Spleen (tissue), 11 donors: ENCODE data around the gene SLC45A1. TPM values are rescaled to one million over a fixed set of nuclear protein-coding genes. Genes with fewer than 3 reads are reported as not detected.
"Not testable (repeated sequence)": the region's sequence is repeated elsewhere in the genome, so short reads cannot be mapped to it uniquely, and the experiment has no call there.

Source experiments
- DNase-seq: peaks from one replicate; pipeline ENCODE4 v3.0.0-alpha.2; 2020
- H3K27ac ChIP-seq, 8 donors: fragments of 200-600 bp; sonication (generic) in 7 of 8; 1 replicate in 4 of 8; 2 replicates in 4 of 8; pipeline versions ENCODE4 v1.5.0 to v1.8.0; 2016 to 2021; ENCODE audit warnings: inconsistent platforms in 4 of 8, mild to moderate bottlenecking in 4 of 8, moderate library complexity in 1 of 8
- H3K27me3 ChIP-seq, 7 donors: fragments of 200-600 bp; sonication (generic) in 6 of 7; replicated peaks in 1 of 7; 1 replicate in 4 of 7; 2 replicates in 3 of 7; pipeline versions ENCODE4 v1.5.0 to v1.8.0; 2016 to 2021; ENCODE audit warnings: inconsistent platforms in 3 of 7, mild to moderate bottlenecking in 1 of 7
- H3K36me3 ChIP-seq, 6 donors: fragments of 200-600 bp; sonication (generic) in 5 of 6; 1 replicate in 4 of 6; 2 replicates in 2 of 6; pipeline versions ENCODE4 v1.5.0 to v1.8.0; 2016 to 2021; ENCODE audit warnings: inconsistent platforms in 2 of 6
- H3K4me1 ChIP-seq, 6 donors: fragments of 200-600 bp; sonication (generic) in 5 of 6; 1 replicate in 3 of 6; 2 replicates in 3 of 6; pipeline versions ENCODE4 v1.5.0 to v1.8.0; 2016 to 2021; ENCODE audit warnings: inconsistent platforms in 3 of 6
- H3K4me3 ChIP-seq, 8 donors: fragments of 200-600 bp; sonication (generic) in 7 of 8; 1 replicate in 4 of 8; 2 replicates in 4 of 8; pipeline versions ENCODE4 v1.5.0 to v1.8.0; 2016 to 2021; ENCODE audit warnings: inconsistent platforms in 4 of 8, mild to moderate bottlenecking in 4 of 8, moderate library complexity in 2 of 8
- H3K9me3 ChIP-seq, 8 donors: fragments of 200-600 bp; sonication (generic) in 7 of 8; 1 replicate in 4 of 8; 2 replicates in 4 of 8; pipeline versions ENCODE4 v1.5.0 to v1.8.0; 2016 to 2021; ENCODE audit warnings: inconsistent platforms in 4 of 8
- POLR2A ChIP-seq, 3 donors: fragments of 450-650 bp; IDR thresholded peaks; one replicate each; pipeline ENCODE4 v1.5.1; 2017; ENCODE audit warnings: antibody characterized with exemption in 3 of 3, mild to moderate bottlenecking in 1 of 3
- POLR2AphosphoS5 ChIP-seq, 3 donors: sonication (generic); formaldehyde crosslinking; IDR thresholded peaks; one replicate each; pipeline ENCODE4 v1.5.1; 2017; ENCODE audit warnings: antibody characterized with exemption in 3 of 3
- WGBS, 5 donors: extraction: QIAGEN DNeasy Blood & Tissue Kit in 3 of 5; methylation state at CpG; one replicate each; pipeline versions ENCODE4 v1.1.5 to v1.1.7; 2013 to 2018; 5-methylcytosine and 5-hydroxymethylcytosine counted together
- intact Hi-C: fragments of 100-400 bp; cut with DNase I; formaldehyde crosslinking; loops from one replicate; pipeline ENCODE4 v1.15.0; 2023; ENCODE audit warnings: low total_unique reads
- polyA plus RNA-seq, 3 donors: library from polyadenylated mRNA; stranded (reverse); fragments of 200-250 nt; gene quantifications; one replicate each; pipeline ENCODE4 v1.2.1, GENCODE V29; 2013
- total RNA-seq, 7 donors: library from RNA; depleted of rRNA in 3 of 7; stranded (reverse); fragments of >200 nt in 3 of 7; fragmentation: NEBNext Ultra II Directional in 4 of 7; extraction: Animal tissue kit (Norgen Biotek cat#: 25700) in 4 of 7; gene quantifications; one replicate each; pipeline versions ENCODE4 v1.1.0 to v1.2.1, GENCODE V29; 2016 to 2021
- TF ChIP-seq, protein P1 (sequence below), 11 experiments: fragments of 200-600 bp in 7 of 11; fragments of 450-650 bp in 4 of 11; sonication (generic) in 4 of 11; IDR thresholded peaks in 8 of 11; conservative IDR thresholded peaks in 3 of 11; 1 replicate in 7 of 11; 2 replicates in 4 of 11; pipeline versions ENCODE4 v1.4.0 to v1.8.0; 2016 to 2021; ENCODE audit warnings: antibody characterized with exemption in 11 of 11, inconsistent platforms in 4 of 11, mild to moderate bottlenecking in 1 of 11
- donor health status: healthy with polysubstance abuse.
- donor health status: DM: no; HTN: no; CAD: no; lungs with moderate emphysema.
- donor health status: DM: no; HTN: no; CAD: no.
- donor health status: Bipolar disorder and iron deficiency.
- donor health status: healthy.
- donor health status: DM: no; HTN: no; CAD: no.
- donor health status: DM: yes; HTN: yes; CAD: no.

SLC45A1 gene
- total and polyA plus RNA-seq, 10 donors, result 1.3 to 3.3 (median 2.8) TPM

DNA sequence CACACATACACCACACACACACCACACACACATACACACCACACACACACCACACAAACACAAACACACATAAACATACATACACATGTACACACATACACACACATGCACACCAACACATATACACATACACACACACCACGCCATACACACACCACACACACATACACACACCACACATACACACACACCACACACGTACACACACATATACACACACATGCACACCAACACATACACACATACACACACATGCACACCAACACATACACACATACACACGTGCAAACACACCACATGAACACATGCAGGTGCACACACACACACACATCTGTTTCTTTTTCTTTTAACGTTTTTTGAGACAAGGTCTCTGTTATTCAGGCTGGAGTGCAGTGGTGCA is 41.0 kb upstream of the SLC45A1 start:
- peaks cover 0 to 16% (median 0%) of the 10 kb centered on the region in 7 donors for H3K27me3 ChIP-seq
- H3K36me3 ChIP-seq, result no peaks in the 10 kb centered on the region
- no peaks in the 10 kb centered on the region for H3K9me3 ChIP-seq
- intact Hi-C loops, result no loop called here
- no peak overlapping the region for H3K27ac ChIP-seq
- H3K4me1 ChIP-seq, result peaks cover 0 to 4% (median 2%) of the 10 kb centered on the region in 6 donors
- H3K4me3 ChIP-seq, result no peak overlapping the region
- no peak for DNase-seq
- TF ChIP-seq POLR2A (IDR thresholded peaks at IDR 0.05) (no peak), POLR2AphosphoS5 (IDR thresholded peaks at IDR 0.05) (no peak)
- TF ChIP-seq, protein P1, sequence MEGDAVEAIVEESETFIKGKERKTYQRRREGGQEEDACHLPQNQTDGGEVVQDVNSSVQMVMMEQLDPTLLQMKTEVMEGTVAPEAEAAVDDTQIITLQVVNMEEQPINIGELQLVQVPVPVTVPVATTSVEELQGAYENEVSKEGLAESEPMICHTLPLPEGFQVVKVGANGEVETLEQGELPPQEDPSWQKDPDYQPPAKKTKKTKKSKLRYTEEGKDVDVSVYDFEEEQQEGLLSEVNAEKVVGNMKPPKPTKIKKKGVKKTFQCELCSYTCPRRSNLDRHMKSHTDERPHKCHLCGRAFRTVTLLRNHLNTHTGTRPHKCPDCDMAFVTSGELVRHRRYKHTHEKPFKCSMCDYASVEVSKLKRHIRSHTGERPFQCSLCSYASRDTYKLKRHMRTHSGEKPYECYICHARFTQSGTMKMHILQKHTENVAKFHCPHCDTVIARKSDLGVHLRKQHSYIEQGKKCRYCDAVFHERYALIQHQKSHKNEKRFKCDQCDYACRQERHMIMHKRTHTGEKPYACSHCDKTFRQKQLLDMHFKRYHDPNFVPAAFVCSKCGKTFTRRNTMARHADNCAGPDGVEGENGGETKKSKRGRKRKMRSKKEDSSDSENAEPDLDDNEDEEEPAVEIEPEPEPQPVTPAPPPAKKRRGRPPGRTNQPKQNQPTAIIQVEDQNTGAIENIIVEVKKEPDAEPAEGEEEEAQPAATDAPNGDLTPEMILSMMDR (IDR thresholded peaks at IDR 0.05 in 8 of 11, conservative IDR thresholded peaks at IDR 0.05 in 3 of 11), result no peak
- 80 to 89% (median 89%) methylated on average over 4 of the region's 4 CpGs for WGBS, 5 donors

DNA sequence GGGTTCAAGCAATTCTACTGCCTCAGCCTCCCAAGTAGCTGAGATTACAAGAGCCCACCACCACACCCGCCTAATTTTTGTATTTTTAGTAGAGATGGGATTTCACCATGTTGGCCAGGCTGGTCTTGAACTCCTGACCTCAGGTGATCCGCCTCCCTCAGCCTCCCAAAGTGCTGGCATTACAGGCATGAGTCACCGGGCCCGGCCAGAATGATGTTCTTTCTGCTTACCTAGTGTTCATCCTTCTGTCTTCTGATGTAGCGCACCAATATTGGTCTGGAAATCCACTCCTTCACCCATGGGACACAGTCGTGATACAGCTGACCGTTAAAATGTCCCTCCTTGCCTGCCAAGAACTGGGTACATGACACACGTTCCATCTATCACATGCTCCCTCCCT is 39.2 kb upstream of the SLC45A1 start:
- H3K36me3 ChIP-seq, intact Hi-C loops, H3K4me3 ChIP-seq, H3K27ac ChIP-seq, DNase-seq, H3K9me3 ChIP-seq: not testable (repeated sequence)
- WGBS, 5 donors, result 82 to 93% (median 91%) methylated on average over 8 of the region's 8 CpGs
- Histone ChIP-seq H3K27me3 (peaks cover 0 to 23% (median 0%) of the 10 kb centered on the region in 7 donors), H3K4me1 (peaks cover 0 to 21% (median 15%) of the 10 kb centered on the region in 6 donors)

DNA sequence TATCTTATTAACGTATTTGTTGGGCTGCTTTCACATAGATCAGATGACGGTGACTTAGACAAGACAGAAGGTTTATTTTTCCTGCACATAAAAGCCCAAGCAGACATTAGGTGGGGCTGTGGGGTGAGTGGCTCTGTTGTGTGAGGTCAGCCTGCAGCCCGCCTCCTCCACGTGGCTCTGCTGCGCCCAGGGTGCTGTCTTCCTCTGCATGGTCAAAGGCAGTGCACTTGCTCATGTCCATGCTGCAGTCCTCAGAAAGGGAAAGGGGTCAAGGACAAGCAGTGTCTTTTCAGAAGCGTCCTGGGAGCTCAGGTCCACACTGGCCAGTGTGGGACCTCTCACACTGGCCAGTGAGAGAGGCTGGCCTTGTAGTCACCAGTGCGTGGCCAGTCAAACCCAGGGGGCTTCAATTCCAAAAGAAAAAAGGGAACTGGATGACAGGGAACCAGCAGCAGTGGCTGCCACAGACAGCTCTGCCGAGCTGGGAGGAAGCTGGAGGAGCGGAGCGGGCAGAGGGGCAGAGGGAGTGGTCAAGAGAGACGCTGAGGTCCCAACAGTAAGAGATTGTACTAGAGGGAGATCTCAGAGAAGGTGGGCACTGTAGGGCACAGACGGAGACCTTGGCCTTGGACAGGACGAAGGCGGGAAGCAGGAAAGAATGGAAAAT is 35.9 kb upstream of the SLC45A1 start:
- no peak for DNase-seq
- H3K36me3 ChIP-seq, result no peaks in the 10 kb centered on the region
- TF ChIP-seq POLR2AphosphoS5 (IDR thresholded peaks at IDR 0.05) (no peak), POLR2A (IDR thresholded peaks at IDR 0.05) (no peak)
- TF ChIP-seq, protein P1 (IDR thresholded peaks at IDR 0.05 in 8 of 11, conservative IDR thresholded peaks at IDR 0.05 in 3 of 11), result no peak
- H3K4me1 ChIP-seq, result peaks cover 0 to 24% (median 17%) of the 10 kb centered on the region in 6 donors
- H3K27me3 ChIP-seq, result peaks cover 0 to 34% (median 0%) of the 10 kb centered on the region in 7 donors
- H3K4me3 ChIP-seq, result no peak overlapping the region
- 36 to 49% (median 43%) methylated on average over 14 of the region's 14 CpGs for WGBS, 5 donors
- H3K9me3 ChIP-seq, result no peaks in the 10 kb centered on the region
- intact Hi-C loops, result no loop called here
- H3K27ac ChIP-seq, result peak overlapping the region in 5 of 8 donors; percentile 45 to 67 (median 52)

- Histone ChIP-seq H3K9me3 (no peaks in the 10 kb centered on the region), H3K27ac (peak overlapping the region in 6 of 8 donors; percentile 32 to 67 (median 48)), H3K27me3 (peaks cover 0 to 34% (median 0%) of the 10 kb centered on the region in 7 donors), H3K36me3 (no peaks in the 10 kb centered on the region), H3K4me3 (no peak overlapping the region), H3K4me1 (peaks cover 0 to 24% (median 17%) of the 10 kb centered on the region in 6 donors)
- no peak for DNase-seq
- 42 to 51% (median 44%) methylated on average over 14 of the region's 14 CpGs for WGBS, 5 donors
- TF ChIP-seq, protein P1 (IDR thresholded peaks at IDR 0.05 in 8 of 11, conservative IDR thresholded peaks at IDR 0.05 in 3 of 11), result no peak
- TF ChIP-seq POLR2A (IDR thresholded peaks at IDR 0.05) (no peak), POLR2AphosphoS5 (IDR thresholded peaks at IDR 0.05) (peak in 1 of 3 donors; percentile 37)
- intact Hi-C loops, result no loop called here
These were observed 34.6 kb upstream of the SLC45A1 start for GRCh38 chr1:8283058-8283884.
